ENCODE results near the gene VPS13D. TPM values are rescaled to one million over a fixed set of nuclear protein-coding genes. Genes with fewer than 3 reads are reported as not detected.

The VPS13D gene
- total and polyA plus RNA-seq, 2 experiments from 2014 or later = 10.7 to 34.9 TPM

DNA sequence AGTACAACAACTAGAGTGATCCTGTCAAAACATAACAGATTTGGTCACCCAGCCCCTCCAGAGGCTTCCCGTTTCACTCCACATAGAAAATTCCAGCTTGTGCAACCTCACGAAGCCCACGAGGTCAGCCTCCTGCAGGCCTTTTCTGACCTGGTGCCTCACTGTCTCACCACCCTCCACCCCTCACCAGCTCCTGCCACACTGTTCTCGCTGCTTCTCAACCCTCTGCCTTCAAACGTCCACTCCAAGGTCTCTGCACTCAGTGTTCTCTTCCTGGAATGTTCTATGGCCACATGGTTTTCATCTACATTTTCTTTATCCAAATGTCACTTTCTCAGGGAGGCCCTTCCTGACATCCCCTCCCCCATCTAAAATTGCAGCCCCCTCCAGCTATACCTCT is 209.2 kb downstream of the VPS13D start (continued):
- TF ChIP-seq ZNF462 (CRISPR knock-in tag; IDR thresholded peaks at IDR 0.05) (no peak), EZH2 (IDR thresholded peaks at IDR 0.05; ENCODE audit: low read depth, unreplicated experiment) (no peak), ZNF114 (CRISPR knock-in tag; IDR thresholded peaks at IDR 0.05) (no peak), POLR2AphosphoS5 (IDR thresholded peaks at IDR 0.05; ENCODE audit: low read depth) (no peak), REST (IDR thresholded peaks at IDR 0.05; ENCODE audit: unreplicated experiment) (no peak)

Measured in GM23338 (cell line).